Stimulated activated CD8-positive, alpha-beta memory T cell treated with anti-CD3 and anti-CD28 coated beads, Interleukin-15, amount 100 ng/mL, for 24 hours (primary cell): ENCODE data around the gene PLA2G10.
"Not testable (repeated sequence)": the region's sequence is repeated elsewhere in the genome, so short reads cannot be mapped to it uniquely, and the experiment has no call there.

Experiments used
- DNase-seq: peaks from one replicate; pipeline ENCODE4 v3.0.0-alpha.2; 2020; ENCODE audit warnings: low read depth

Gene PLA2G10

GRCh38 chr16:14667347-14668266, 26.5 kb downstream of the PLA2G10 start:
- DNase-seq: no peak

- DNase-seq: no peak
These were observed 36.0 kb downstream of the PLA2G10 start for GRCh38 chr16:14658063-14658462.

- DNase-seq: no peak
These were observed 41.4 kb downstream of the PLA2G10 start for GRCh38 chr16:14652726-14653125.

GRCh38 chr16:14650629-14651028, 43.5 kb downstream of the PLA2G10 start:
- DNase-seq: no peak

GRCh38 chr16:14649816-14650215, 44.3 kb downstream of the PLA2G10 start:
- no peak for DNase-seq

- DNase-seq: no peak
These were observed 52.2 kb downstream of the PLA2G10 start for GRCh38 chr16:14641926-14642325.

- DNase-seq: no peak
These were observed 52.9 kb downstream of the PLA2G10 start for GRCh38 chr16:14641206-14641605.

GRCh38 chr16:14640538-14640937, 53.6 kb downstream of the PLA2G10 start:
- no peak for DNase-seq

GRCh38 chr16:14636951-14637240, 57.2 kb downstream of the PLA2G10 start:
- DNase-seq: not testable (repeated sequence)

GRCh38 chr16:14636179-14636950, 57.7 kb downstream of the PLA2G10 start:
- not testable (repeated sequence) for DNase-seq

- DNase-seq: no peak
These were observed 58.5 kb downstream of the PLA2G10 start for GRCh38 chr16:14635395-14636165.

- no peak for DNase-seq
These were observed 59.8 kb downstream of the PLA2G10 start for GRCh38 chr16:14634389-14634725.

- DNase-seq: peak; percentile 99
These were observed 61.2 kb downstream of the PLA2G10 start, which contains the start of gene BFAR for GRCh38 chr16:14632693-14633569. BFAR (plus strand) TSS chr16:14632951; CDS start chr16:14644347, 11,396 bp downstream.

GRCh38 chr16:14630620-14631330, 63.3 kb downstream of the PLA2G10 start:
- DNase-seq: not testable (repeated sequence)

GRCh38 chr16:14629919-14630619, 64.0 kb downstream of the PLA2G10 start, which contains the start of gene PARN:
PARN (minus strand) TSS chr16:14630260; CDS start chr16:14630125, 135 bp downstream.
- DNase-seq: peak; percentile 98

GRCh38 chr16:14629612-14629918, 64.5 kb downstream of the PLA2G10 start:
- no peak for DNase-seq

- no peak for DNase-seq
These were observed 65.1 kb downstream of the PLA2G10 start for GRCh38 chr16:14628806-14629611.

GRCh38 chr16:14627078-14627477, 67.0 kb downstream of the PLA2G10 start:
- DNase-seq: no peak
